HG03565 (cell line): ENCODE results near the gene RGS2.

ENCODE experiments used
- ATAC-seq: cut with Tn5 transposase; IDR thresholded peaks from one replicate; pipeline ENCODE4 v1.9.1; 2021; ENCODE audit warnings: mild to moderate bottlenecking, moderate library complexity; ENCODE audit not compliant: unreplicated experiment

RGS2 gene, protein sequence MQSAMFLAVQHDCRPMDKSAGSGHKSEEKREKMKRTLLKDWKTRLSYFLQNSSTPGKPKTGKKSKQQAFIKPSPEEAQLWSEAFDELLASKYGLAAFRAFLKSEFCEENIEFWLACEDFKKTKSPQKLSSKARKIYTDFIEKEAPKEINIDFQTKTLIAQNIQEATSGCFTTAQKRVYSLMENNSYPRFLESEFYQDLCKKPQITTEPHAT

DNA sequence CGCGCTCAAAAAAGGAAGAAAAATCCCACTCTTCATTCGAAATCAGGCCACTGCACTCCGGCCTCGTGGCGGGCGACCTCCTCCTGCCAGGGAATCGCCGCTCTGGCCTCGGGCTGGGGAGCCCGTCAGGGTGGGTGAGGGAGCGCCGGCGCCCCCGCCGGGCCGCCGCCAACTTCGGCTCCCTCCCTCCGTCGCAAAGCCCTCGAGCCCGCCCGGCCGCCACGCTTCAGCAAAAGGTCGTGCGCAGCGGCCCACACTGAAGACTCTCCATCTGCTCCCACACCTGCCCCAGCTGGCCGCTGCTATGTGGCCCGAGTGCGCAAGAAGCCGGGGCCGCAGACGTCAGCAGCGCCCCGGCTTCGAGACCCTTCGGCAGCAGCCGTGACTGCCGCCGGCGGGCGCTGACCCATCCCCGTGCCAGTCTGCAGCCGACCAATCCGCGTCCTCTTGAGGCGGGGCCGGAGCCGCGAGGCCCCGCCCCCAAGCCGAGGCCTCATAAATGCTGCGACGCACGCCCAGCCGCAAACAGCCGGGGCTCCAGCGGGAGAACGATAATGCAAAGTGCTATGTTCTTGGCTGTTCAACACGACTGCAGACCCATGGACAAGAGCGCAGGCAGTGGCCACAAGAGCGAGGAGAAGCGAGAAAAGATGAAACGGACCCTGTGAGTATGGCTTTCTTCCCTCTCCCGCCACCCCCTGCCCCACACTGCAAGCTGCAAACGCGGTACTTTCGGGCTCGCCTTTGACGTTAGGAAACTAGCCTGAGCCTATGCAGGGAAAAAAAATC, at the start of gene RGS2:
Gene RGS2, plus strand, starts transcription at position 522 of the 789 bp plus-strand sequence. Its CDS starts 33 bp downstream, at position 555.
- peak; percentile 75 for ATAC-seq

DNA sequence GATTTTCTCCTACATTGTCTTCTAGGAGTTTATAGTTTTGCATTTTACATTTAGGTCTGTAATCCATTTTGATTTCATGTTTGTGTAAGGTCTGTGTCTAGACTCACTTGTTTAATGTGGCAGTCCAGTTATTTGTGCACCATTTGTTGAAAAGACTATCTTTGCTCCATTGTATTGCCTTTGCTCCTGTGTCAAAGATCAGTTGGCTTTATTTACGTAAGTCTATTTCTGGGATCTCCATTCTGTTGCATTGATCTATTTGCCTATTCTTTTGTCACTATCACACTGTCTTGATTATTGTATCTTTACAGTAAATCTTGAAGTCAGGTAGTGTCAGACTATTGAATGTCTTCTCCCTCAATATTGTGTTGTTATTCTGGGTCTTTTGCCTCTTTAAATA, 49.7 kb upstream of the RGS2 start:
- no peak for ATAC-seq

DNA sequence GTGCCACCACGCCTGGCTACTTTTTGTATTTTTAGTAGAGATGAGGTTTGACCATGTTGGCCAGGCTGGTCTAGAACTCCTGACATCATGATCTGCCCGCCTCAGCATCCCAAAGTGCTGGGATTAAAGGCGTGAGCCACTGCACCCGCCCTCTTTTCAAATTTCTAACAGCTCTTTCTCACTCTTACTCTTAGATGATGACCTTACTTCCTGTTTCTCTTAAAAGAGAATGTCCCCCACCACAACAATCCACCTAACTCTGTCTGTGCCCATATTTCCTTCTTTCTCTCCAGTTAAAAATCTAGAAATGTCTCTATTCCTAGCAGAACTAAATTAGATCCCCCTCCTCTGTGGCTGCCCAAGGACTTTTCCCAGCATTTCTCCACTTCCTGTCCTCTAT, 46.6 kb upstream of the RGS2 start:
- no peak for ATAC-seq

DNA sequence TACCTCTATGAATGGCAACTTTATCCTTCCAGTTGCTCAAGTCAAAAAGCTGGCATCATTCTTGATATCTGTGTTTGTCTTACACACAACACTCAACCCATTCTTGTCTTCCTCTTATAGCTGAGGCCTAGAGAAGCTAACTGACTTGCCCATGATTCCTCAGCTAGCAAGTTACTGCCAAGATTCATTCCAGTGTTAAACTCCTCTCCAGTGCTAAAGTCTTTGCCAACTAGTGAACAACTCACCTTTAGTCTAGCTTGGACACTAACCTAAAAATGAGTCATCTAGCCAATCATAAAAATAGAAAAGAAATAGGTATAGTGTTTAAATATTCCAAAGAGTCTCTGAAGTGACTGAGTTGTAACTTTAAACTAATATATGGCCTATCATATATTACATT, 45.6 kb upstream of the RGS2 start:
- no peak for ATAC-seq

DNA sequence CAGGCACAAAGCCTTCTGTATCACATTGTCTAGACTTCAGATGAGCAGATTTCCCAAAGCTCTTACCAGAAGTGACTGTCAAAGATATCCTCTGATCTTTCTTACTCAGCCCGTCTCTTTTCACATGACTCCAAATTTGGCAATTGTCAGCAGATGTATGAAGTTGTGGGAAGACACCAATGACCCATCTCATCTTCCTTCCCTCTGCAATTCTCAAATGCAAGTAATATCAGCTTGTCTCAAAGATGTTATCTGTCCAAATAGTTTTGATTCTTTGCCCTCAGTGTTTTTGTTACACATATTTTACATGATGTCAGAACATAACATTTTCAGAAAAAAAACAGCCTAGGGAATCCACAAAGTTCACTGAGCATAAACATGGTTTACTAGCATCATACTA, 45.1 kb upstream of the RGS2 start:
- ATAC-seq = no peak

DNA sequence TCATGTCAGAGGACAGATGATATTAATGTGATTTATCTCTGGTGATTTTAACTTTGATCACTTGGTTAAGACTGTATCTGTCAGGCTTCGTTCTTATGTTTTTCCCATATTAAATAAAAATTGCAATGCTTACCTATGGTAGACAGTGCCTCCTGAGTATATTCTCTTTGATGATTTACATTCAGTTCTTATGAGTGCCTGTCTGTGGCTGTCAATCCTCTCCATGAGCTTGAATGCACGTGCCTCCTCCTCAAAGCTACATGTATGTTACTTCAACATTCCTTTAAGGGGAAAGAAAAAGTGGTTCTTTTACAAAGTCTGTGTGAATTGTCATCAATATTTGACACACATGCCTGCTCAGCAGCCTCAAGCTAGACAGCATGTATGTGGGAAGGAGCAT, 44.2 kb upstream of the RGS2 start:
- no peak for ATAC-seq

DNA sequence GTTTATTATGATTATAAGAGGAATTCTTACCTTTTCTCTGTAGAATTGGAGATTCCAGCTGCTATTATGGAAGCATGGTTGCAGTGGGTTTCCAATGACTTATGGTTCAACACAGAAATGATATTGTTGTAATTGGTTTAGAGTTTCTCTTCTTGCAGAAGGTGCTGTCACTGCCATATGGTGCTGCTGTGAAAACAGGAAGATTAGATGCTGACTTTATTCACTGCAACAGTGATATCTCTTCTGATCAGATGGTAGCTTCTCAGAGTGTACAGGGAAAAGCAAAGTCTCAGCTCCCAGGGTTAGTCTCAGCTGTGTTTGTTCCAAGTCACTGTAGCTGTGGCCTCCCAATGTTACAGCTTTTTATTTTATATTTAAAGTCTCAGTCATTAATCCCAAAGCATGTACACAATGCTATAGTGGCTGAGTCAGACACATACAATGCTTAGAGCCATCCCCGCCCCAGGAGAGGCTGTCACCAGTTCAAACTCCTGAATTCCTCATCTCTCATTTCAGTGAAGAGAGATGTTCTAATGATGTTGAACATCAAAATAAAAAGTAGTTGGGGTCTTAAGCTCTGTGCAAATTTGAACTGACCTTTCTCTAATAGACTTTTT, 42.7 kb upstream of the RGS2 start:
- ATAC-seq = no peak

DNA sequence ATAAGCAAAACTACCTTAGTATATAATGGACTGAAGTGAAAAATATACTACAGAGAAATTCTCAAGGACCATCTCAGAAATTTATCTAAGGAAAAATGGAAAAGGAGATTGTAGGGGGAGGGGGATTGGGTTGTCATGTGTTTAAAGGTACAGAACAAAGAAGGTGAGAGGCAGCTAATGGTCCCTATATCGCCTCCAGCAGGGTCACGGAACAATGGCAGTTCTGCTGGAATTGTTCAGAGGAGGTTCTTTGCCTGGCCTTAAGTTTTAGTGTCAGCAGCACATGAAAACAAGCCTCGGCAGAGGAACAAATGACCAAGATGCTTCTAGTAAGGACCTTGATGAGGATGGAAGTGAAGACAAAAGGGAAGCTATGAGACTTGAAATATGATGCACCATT, 42.0 kb upstream of the RGS2 start:
- ATAC-seq = no peak

DNA sequence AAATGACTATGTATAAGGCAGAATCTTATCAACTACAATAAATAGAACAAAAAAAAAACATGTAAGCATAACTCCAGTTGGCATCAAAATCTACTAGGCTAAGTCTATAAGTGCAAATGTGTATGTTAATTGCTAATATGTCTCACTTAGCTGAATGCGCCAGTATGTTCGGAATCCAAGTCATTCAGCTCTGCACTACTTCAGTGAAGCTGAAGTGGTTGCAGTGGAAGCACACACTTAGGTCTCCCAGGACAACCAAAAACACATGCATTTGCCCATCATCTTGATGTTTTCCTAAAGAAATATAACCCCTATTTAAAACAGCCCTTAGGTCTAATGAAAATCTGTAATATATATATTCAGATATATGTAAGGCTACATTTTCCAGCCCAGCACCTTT, 41.0 kb upstream of the RGS2 start:
- no peak for ATAC-seq

DNA sequence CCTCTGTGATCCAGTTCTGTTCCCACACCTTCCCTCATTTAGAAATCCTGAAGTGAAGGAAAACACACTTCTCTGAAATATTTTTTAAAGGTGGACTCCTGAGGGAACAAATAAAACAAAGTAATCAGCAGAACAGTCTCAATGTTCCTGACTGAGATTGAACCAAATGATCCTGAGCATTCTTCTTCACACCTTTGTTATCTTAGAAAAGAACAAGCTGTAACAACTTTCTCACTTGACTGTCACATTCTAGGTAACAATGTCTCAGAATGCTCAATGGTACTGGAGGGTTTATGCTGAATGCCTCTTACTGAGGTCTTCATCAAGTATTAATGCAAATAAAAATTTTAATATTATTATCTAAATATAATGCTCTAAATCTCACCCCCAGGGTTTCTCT, 40.4 kb upstream of the RGS2 start:
- no peak for ATAC-seq

DNA sequence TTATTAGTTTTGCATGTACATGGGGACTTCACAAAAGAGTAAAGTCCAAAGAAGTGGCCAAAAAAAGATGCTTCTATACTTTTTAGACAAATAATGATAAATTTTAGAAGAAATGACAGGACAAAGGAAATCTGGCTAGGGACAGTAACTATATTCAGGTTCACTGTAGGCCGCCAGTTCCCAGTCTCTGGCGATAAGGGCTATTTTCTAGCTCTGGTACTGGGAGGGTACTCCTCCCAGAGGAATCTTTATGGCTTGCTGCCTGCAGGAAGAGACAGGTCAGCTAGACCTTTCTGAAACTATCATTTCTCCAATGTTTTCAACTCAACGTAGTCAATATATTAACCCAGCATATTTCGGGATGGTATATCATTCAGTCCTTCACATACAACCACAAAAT, 37.5 kb upstream of the RGS2 start:
- ATAC-seq = no peak

DNA sequence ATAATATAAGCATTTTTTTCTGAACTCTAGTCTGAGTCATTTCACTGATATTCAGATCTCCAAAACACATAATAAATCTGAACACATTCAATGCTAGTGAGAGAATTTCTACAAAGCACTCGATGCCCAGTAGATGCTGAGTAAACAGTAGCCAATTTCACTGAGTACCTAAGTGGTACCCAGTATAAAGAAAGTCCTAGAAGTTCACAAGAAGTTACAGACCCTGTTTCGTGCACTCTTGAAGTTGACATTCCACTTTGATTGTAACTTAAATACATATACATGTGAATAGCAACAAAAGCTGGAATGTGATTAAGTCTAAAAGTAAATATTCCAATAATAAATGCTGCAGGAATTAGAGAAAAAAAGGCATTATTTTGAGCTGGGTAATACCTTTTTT, 33.2 kb upstream of the RGS2 start:
- ATAC-seq = no peak

DNA sequence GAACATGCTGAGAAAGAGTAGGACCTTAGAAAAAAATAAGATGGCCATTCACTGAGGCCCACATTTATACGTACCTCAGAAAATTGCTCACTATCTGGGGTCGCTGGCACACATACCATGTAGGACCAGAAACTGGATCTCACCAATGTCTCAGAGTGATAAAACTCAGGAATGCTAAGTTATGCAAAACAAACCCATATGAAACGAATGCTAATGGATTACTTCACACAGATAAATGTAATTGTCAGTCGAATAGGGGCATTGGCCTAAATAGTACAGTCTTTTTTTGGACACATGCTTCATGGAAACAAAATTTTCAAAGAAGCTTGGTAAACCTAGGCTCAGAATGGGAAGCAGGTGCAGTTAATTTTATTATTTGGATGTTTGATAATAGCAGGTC, 32.6 kb upstream of the RGS2 start:
- no peak for ATAC-seq

DNA sequence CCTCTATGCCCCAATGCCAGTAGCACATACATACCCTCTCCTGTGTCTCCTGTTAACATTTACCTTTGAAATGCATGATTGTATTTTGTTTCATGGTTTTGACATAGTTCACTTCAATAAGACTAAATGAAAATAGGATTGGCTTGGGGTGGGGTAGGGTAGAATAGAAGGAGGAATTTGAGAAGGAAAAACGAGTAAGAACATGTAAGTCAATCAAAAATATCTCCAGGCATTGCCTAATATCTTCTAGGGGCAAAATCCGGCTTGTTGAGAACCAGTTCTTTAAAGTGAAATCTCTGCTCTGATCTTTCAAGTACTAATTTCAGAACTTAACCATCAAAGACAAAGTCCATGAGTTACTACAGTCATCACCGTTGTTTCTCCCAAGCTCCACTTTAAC, 31.8 kb upstream of the RGS2 start:
- ATAC-seq = no peak

DNA sequence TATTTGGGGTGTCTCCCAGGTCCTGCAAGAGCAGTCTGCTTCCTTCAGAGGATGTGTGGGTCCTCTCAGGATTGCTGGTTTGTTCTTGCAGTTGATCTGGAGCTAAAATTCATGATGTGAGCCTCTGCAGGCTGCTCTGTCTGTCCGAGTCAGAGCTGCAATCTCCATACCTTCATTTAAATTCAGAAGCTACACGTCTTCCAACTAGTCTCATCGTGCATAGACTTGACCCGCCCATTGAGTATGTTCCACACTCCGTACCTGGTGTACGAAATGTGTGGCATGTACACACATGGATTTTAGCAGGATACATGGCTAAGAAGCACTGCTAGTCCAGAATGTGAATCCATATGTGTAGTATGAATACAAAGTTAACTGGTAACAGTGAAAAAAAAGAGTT, 25.0 kb upstream of the RGS2 start:
- no peak for ATAC-seq

DNA sequence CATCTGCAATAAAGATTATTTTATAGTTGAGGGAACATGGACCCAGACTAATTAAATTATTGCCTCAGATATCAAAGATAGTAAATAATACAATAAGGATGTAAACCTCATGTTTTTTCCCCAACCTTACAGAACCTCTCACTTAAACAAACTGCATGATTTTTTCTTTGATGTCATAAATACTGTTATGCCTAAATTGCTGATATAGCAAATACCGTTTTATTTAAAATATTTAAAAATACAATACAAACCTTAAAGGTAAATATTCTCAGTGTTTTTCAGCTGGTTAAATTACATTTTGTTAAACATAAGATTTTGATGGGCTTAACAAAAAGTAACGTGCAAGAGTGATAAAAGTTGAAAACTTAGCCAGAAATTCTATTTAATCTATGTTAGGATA, 24.4 kb upstream of the RGS2 start:
- ATAC-seq = no peak

DNA sequence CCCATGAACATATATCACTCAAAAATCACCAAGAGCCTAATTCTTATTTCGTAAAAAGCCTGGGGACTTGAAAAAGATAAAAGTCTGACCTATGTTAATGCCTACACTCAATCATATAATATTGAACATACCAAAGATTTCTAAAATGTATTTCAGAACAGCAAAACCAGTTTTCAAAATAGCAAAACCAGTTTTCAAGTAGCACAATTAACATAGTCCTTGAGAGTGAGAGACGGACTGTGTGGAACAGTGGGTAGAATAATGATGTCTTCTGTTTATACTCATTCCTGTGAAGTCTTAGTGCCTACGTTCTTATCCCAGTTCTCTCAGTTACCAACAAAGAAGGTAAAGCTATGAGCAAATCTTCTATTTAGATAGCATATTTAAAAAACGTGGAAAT, 22.3 kb upstream of the RGS2 start:
- no peak for ATAC-seq

DNA sequence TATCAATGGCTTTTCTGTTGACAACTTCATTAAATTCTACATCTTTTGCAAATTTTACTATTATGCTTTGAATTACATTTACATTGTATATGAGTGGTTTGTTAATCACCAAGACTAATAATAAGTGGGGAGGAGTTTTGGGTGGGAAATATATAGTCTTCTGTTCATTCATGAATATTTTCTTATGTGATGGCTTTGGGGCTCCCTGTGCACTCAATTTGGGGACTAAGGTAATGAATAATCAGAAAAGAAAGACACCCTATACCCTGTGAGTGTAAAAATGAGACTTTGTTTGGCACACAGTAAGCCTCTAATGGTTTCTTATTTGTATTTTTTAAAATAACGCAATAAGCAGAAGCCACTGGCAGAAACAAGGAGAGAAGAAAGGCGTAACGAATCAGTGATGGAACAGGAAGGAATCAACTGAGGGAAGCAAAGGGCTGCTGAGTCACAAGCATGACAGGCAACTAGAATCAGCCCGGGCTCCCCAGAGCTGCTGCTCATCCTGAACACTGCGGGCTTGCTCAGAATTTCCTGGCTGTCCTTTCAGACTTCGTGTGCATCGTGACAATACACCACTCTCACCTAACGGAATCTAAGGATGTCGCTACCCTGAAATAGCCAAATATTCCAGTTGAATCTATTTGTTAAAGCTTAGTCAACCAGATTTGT, 20.8 kb upstream of the RGS2 start:
- no peak for ATAC-seq

DNA sequence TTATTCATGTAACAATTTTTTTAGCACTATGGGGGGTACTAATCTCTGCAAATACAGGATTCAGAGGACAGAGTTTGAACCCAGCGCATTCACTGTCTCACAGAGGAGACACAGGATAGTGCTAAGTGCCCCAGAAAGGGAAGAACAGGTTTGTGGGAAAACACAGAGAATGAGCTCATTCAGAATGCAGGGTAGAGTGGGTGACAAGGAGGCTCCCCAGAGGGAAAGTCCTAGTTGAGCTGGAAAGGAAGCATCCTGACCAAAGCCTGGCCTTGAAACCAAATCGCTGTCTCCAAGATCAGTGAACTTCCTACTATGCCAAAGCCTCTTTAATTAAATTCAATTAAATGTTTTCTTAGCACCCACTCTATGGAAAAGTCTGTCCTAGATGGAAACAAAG, 19.0 kb upstream of the RGS2 start:
- ATAC-seq = no peak

DNA sequence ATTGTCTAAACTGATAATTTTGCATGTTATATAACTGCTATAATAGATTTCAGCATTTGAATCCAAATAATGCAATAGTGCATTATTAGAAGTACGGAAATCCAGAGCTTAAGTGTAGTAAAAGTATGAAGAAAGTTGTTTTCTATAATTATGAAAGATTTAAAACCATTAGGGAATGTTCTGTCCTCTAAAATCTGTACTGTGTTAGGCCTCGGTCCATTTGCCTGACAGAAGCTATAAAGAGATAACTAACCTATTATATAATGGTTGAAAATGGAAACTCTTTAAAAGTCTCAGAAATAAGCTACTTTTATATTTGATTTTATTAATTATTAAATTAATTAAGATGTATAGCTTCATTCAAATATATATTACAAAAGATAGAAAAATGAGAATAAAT, 16.2 kb upstream of the RGS2 start:
- no peak for ATAC-seq

DNA sequence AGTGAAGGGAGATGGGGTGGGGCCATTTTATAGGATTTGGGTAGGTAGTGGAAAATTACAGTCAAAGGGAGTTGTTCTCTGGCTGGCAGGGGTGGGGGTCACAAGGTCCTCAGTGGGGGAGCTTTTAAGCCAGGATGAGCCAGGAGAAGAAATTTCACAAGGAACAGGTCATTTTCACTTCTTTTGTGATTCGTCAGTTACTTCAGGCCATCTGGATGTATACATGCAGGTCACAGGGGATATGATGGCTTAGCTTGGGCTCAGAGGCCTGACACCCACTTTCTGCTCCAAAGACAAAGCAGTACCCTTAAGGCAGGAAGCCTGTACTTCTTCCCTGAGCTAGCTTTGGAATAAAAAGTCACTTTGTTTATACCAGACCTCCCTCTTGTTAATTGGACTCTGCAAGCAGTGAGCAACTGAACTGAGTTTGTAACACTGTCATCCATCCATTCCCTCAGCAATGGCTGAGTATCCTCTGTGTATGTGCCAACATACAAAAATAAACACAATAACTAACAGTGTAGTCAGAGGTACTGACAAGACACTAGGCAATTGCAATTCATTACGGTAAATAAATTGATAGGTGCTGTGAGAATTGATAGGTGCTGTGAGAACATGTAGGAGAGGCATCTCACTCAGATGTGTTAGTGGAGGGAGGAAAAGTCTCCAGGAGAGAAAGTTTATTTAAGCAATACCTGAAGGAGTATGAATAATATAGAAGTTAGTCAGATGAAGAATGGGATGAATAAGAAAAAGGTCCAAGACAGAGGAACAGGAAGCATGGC, 14.7 kb upstream of the RGS2 start:
- ATAC-seq = no peak
